HCT116 (cell line): Measurements from ENCODE around the gene MRPL18. TPM values are rescaled to one million over a fixed set of nuclear protein-coding genes. Genes with fewer than 3 reads are reported as not detected.

Experiments
- ATAC-seq: fragments of 200-7000 bp; cut with Tn5 transposase; 2 replicates; pipeline ENCODE4 v1.9.1; 2020; ENCODE audit warnings: mild to moderate bottlenecking, moderate library complexity
- BruUV-seq: library from RNA; stranded (reverse); fragments of 400-500 nt; replicated peaks from 2 replicates; lab custom pipeline; 2021; lab: Mats Ljungman, UMichigan
- CTCF ChIA-PET: fragments of 300-600 bp; sonication (Branson Sonifier 250); formaldehyde crosslinking; loops from one replicate; lab custom pipeline; 2021; ENCODE audit warnings: antibody characterized with exemption; lab: Charles Lee
- POLR2A ChIA-PET: fragments of 300-600, 350-600 bp; sonication (Branson Sonifier 250); formaldehyde crosslinking; loops from one replicate; lab custom pipeline; 2021; ENCODE audit warnings: antibody characterized with exemption; lab: Charles Lee
- RAD21 ChIA-PET, 2 experiments: fragments of 300-600 bp; sonication (Branson Sonifier 250); formaldehyde crosslinking; loops; one replicate each; lab custom pipeline; 2023; ENCODE audit warnings: low total read pairs in 2 of 2; ENCODE audit not compliant: uncharacterized antibody in 2 of 2, unreplicated experiment in 2 of 2, low non-redundant PET in 1 of 2; lab: Charles Lee
- DNase-seq: peaks from one replicate; pipeline ENCODE4 v3.0.0-alpha.2; 2010; ENCODE audit warnings: low read depth, low spot score
- H2AFZ ChIP-seq: fragments of 200-600 bp; shearing (Covaris generic), sonication (generic); 2 replicates; pipeline ENCODE4 v1.6.1; 2017; ENCODE audit warnings: low read depth, mixed run types, mixed read lengths, antibody characterized with exemption, low read length; ENCODE audit not compliant: poor library complexity, severe bottlenecking
- H3K27ac ChIP-seq: 2 replicates; pipeline ENCODE4 v1.5.1; 2012; ENCODE audit warnings: low read depth, low read length
- H3K27me3 ChIP-seq: fragments of 200-600 bp; sonication (generic); 2 replicates; pipeline ENCODE4 v1.6.1; 2016; ENCODE audit warnings: mixed run types, low read length, mixed read lengths; ENCODE audit not compliant: insufficient read depth
- H3K36me3 ChIP-seq, 2 experiments: fragments of 200-500 bp in 1 of 2; fragments of 200-600 bp in 1 of 2; sonication (Bioruptor generic) in 1 of 2; sonication (generic) in 1 of 2; 2 replicates each; pipeline versions ENCODE4 v1.5.1 to v1.6.1; 2014 to 2016; ENCODE audit warnings: low read length in 2 of 2, inconsistent platforms in 1 of 2, mixed read lengths in 1 of 2, mixed run types in 1 of 2; ENCODE audit not compliant: insufficient read depth in 2 of 2, control insufficient read depth in 1 of 2
- H3K4me1 ChIP-seq, 2 experiments: fragments of 200-600 bp in 1 of 2; sonication (generic) in 1 of 2; 2 replicates each; pipeline versions ENCODE4 v1.5.1 to v1.6.1; 2012 to 2017; ENCODE audit warnings: low read length in 2 of 2, inconsistent platforms in 1 of 2, mild to moderate bottlenecking in 1 of 2, mixed read lengths in 1 of 2, mixed run types in 1 of 2, moderate library complexity in 1 of 2; ENCODE audit not compliant: insufficient read depth in 2 of 2, control insufficient read depth in 1 of 2
- H3K4me2 ChIP-seq: fragments of 200-600 bp; sonication (generic); 2 replicates; pipeline ENCODE4 v1.6.1; 2017; ENCODE audit warnings: mixed run types, low read length, mixed read lengths
- H3K4me3 ChIP-seq, 2 experiments: fragments of 200-600 bp in 1 of 2; sonication (generic) in 1 of 2; replicated peaks in 1 of 2; 2 replicates each; pipeline ENCODE4 v1.5.1; 2011 to 2016; ENCODE audit warnings: low read length in 2 of 2, control low read depth in 1 of 2, low read depth in 1 of 2, mild to moderate bottlenecking in 1 of 2, mixed read lengths in 1 of 2, mixed run types in 1 of 2
- H3K79me2 ChIP-seq: fragments of 200-600 bp; sonication (generic); 2 replicates; pipeline ENCODE4 v1.6.1; 2017; ENCODE audit warnings: mild to moderate bottlenecking, mixed run types, low read length, moderate library complexity, mixed read lengths; ENCODE audit not compliant: insufficient read depth
- H3K9ac ChIP-seq: fragments of 200-600 bp; sonication (generic); 2 replicates; pipeline ENCODE4 v1.6.1; 2016; ENCODE audit warnings: low read length, mixed read lengths
- H3K9me2 ChIP-seq: fragments of 200-600 bp; sonication (generic), shearing (Covaris generic); 2 replicates; pipeline ENCODE4 v1.6.1; 2017; ENCODE audit warnings: mixed run types, mild to moderate bottlenecking, moderate library complexity; ENCODE audit not compliant: insufficient read depth
- H3K9me3 ChIP-seq, 2 experiments: fragments of 200-500 bp in 1 of 2; fragments of 200-600 bp in 1 of 2; sonication (Bioruptor generic) in 1 of 2; sonication (generic) in 1 of 2; 2 replicates each; pipeline ENCODE4 v1.6.1; 2014 to 2017; ENCODE audit warnings: low read length in 2 of 2, mixed read lengths in 2 of 2, inconsistent platforms in 1 of 2, low read depth in 1 of 2, mild to moderate bottlenecking in 1 of 2, mixed run types in 1 of 2, moderate library complexity in 1 of 2; ENCODE audit not compliant: control insufficient read depth in 1 of 2, insufficient read depth in 1 of 2
- H4K20me1 ChIP-seq: fragments of 200-600 bp; sonication (generic), shearing (Covaris generic); 2 replicates; pipeline ENCODE4 v1.6.1; 2017; ENCODE audit warnings: mixed run types, mild to moderate bottlenecking, moderate library complexity; ENCODE audit not compliant: insufficient read depth
- CEBPB ChIP-seq: IDR thresholded peaks from 2 replicates; pipeline ENCODE4 v1.6.1; 2012; ENCODE audit warnings: low read depth
- EZH2 ChIP-seq: fragments of 200-600 bp; sonication (generic); IDR thresholded peaks from 2 replicates; pipeline ENCODE4 v1.6.1; 2017; ENCODE audit warnings: antibody characterized with exemption, mixed run types
- EZH2phosphoT487 ChIP-seq: fragments of 200-600 bp; IDR thresholded peaks from 2 replicates; pipeline ENCODE4 v1.6.1; 2018; ENCODE audit warnings: antibody characterized with exemption, borderline replicate concordance
- FOSL1 ChIP-seq: IDR thresholded peaks from 2 replicates; pipeline ENCODE4 v1.6.1; 2012; ENCODE audit warnings: low read depth
- POLR2A ChIP-seq: IDR thresholded peaks from 2 replicates; pipeline ENCODE4 v1.7.0; 2011; ENCODE audit warnings: borderline replicate concordance; ENCODE audit not compliant: insufficient read depth, insufficient read length; ENCODE audit errors: extremely low read depth
- SIN3A ChIP-seq: IDR thresholded peaks from 2 replicates; pipeline ENCODE4 v1.6.1; 2012; ENCODE audit warnings: low read depth
- SP1 ChIP-seq: IDR thresholded peaks from 2 replicates; pipeline ENCODE4 v1.6.1; 2012; ENCODE audit warnings: low read depth
- TCF7L2 ChIP-seq: IDR thresholded peaks from 2 replicates; pipeline ENCODE4 v1.7.0; 2011; ENCODE audit warnings: borderline replicate concordance, inconsistent platforms; ENCODE audit not compliant: insufficient read depth, insufficient read length; ENCODE audit errors: extremely low read depth
- YY1 ChIP-seq: IDR thresholded peaks from 2 replicates; pipeline ENCODE4 v1.6.1; 2011; ENCODE audit warnings: low read length, low read depth, moderate library complexity, mild to moderate bottlenecking; ENCODE audit not compliant: insufficient replicate concordance; ENCODE audit errors: extremely low read depth
- ZFX ChIP-seq: fragments of 450-650 bp; IDR thresholded peaks from 2 replicates; pipeline ENCODE4 v1.6.1; 2017
- ZNF274 ChIP-seq: fragments of 200-500 bp; sonication (Bioruptor generic); IDR thresholded peaks from 2 replicates; pipeline ENCODE4 v1.6.1; 2014; ENCODE audit warnings: mild to moderate bottlenecking, low read depth, low read length, inconsistent platforms
- intact Hi-C: fragments of 100-400 bp; cut with micrococcal nuclease; formaldehyde crosslinking; loops from 2 replicates; pipeline ENCODE4 v1.10.0; 2022
- total RNA-seq: library from RNA; stranded (reverse); gene quantifications from one replicate; pipeline ENCODE4 v1.2.1, GENCODE V29; 2021; ENCODE audit not compliant: unreplicated experiment
- TF ChIP-seq, protein P1 (sequence below), 3 experiments: fragments of 200-600 bp in 1 of 3; sonication (generic) in 1 of 3; IDR thresholded peaks in 2 of 3; conservative IDR thresholded peaks in 1 of 3; 2 replicates each; pipeline ENCODE4 v1.5.1; 2012 to 2017; ENCODE audit warnings: low read depth in 2 of 3, low read length in 2 of 3, antibody characterized with exemption in 1 of 3, borderline replicate concordance in 1 of 3, control low read depth in 1 of 3, mild to moderate bottlenecking in 1 of 3, mixed read lengths in 1 of 3, mixed run types in 1 of 3, moderate library complexity in 1 of 3; ENCODE audit not compliant: insufficient read depth in 1 of 3
- TF ChIP-seq, protein P2 (sequence below): IDR thresholded peaks from 2 replicates; pipeline ENCODE4 v1.6.1; 2012
- TF ChIP-seq, protein P3 (sequence below): IDR thresholded peaks from 2 replicates; pipeline ENCODE4 v1.6.1; 2011; ENCODE audit warnings: mild to moderate bottlenecking, low read length, moderate library complexity; ENCODE audit not compliant: insufficient replicate concordance; ENCODE audit errors: extremely low read depth

Gene MRPL18
- total RNA-seq, 1 experiment from 2014 or later: 106 TPM

DNA sequence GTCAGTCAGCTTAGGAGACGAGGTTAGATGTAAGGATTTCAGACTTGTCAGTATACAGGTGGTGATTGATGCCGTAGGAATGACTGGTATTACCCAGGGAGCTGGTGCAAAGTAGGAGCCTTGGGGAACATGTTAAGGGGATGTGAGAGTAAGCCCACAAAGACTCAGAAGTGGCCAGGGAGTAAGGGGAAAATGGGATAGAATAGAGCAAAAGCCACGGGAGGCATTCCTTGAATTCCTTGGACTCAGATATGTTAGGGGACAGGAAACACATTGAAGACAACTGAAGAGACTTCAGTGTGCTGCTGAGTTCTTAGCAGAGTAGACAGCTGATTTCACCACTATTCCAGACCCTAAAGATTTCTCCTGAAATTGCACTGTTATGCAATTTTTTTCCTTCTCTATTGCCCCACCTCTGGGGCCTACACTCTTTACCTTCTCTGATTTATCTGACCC lies 29.6 kb upstream of the MRPL18 start:
- H3K27me3 ChIP-seq: no peaks in the 10 kb centered on the region
- peak overlapping the region; percentile 96 for H3K4me2 ChIP-seq
- H4K20me1 ChIP-seq: no peaks in the 10 kb centered on the region
- ATAC-seq (no peak), DNase-seq (no peak)
- ChIA-PET POLR2A (interaction anchor here (2.1 kb wide), 2 partner anchors 30 to 34 kb away, joined by 7 to 11 read pairs; partner anchors contain the start of genes MRPL18, TCP1 and WTAP), RAD21 (no interaction called here), CTCF (no interaction called here)
- peak overlapping the region; percentile 96; the same call in 1 of the 2 replicates for H3K27ac ChIP-seq
- 0 out of 2 replicates have a peak overlapping the region, but pooled peaks have one; percentile 13 for H3K9ac ChIP-seq
- TF ChIP-seq SIN3A: no peak
- TF ChIP-seq ZFX: no peak
- peaks cover 4 to 47% of the 10 kb centered on the region in 2 experiments; a peak in 3 of 4 replicates for H3K4me1 ChIP-seq
- intact Hi-C loops: no loop called here
- BruUV-seq: no TSS peak
- peaks cover 2 to 19% of the 10 kb centered on the region in 2 experiments; a peak in 3 of 4 replicates for H3K36me3 ChIP-seq
- H3K79me2 ChIP-seq: peaks cover 12% of the 10 kb centered on the region
- H3K4me3 ChIP-seq: no peak overlapping the region; a peak in 1 of 4 replicates
- no peaks in the 10 kb centered on the region for H3K9me2 ChIP-seq
- no peak overlapping the region for H2AFZ ChIP-seq
- H3K9me3 ChIP-seq: no peaks in the 10 kb centered on the region

DNA sequence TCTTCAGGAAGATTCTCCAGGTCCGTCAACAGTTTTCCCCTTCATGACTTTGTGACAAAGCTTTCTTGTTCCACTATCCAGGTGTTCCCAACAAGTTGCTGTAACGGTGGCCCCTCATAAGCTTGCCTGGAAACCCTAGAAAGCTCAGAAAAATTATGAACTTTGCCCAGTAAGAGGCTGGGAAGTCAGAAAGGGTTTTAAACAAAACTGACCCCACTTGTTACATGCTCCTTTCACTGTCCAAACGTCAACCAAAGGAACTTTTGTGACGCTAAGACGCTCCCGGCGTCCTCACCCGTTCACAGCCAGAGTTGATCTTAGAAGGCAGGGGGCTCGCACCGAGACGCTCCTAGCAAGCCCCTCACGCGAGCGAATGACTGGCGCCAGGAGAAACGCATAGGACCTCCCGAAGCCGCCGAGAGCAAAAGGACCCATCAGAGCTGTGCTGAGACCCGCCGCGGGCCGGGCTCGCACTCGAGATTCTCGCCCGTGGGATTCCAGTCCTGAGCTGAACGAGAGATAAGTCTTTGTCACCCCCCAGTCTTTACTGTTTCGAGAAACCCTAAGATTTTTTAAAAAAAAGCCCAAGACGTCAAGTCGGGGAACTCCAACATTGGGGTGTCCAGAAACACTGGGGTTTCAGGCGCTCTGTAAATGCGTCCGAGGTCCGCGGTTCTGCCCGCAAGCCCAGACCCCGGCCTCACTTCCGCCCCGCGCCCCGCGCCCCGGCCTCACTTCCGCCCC lies 29.0 kb upstream of the MRPL18 start:
- peaks cover 12% of the 10 kb centered on the region for H3K79me2 ChIP-seq
- intact Hi-C loops: no loop called here
- no peaks in the 10 kb centered on the region for H3K27me3 ChIP-seq
- no peak for ATAC-seq
- no peak overlapping the region for H2AFZ ChIP-seq
- POLR2A ChIA-PET: interaction anchor here (1.0 to 2.1 kb wide), 3 partner anchors 9 to 34 kb away, joined by 3 to 11 read pairs (median 7); partner anchors contain the start of genes MRPL18, TCP1 and WTAP
- peaks cover 4 to 47% of the 10 kb centered on the region in 2 experiments; a peak in 3 of 4 replicates for H3K4me1 ChIP-seq
- H4K20me1 ChIP-seq: no peaks in the 10 kb centered on the region
- RAD21 ChIA-PET: no interaction called here
- DNase-seq: no peak
- peaks cover 2 to 12% of the 10 kb centered on the region in 2 experiments; a peak in 2 of 4 replicates for H3K36me3 ChIP-seq
- no peaks in the 10 kb centered on the region for H3K9me2 ChIP-seq
- TSS peak; percentile 86 for BruUV-seq
- H3K9me3 ChIP-seq: no peaks in the 10 kb centered on the region
- CTCF ChIA-PET: no interaction called here
- H3K27ac ChIP-seq: peak overlapping the region; percentile 96
- H3K4me3 ChIP-seq: peak overlapping the region; percentile 34 to 69
- H3K4me2 ChIP-seq: peak overlapping the region; percentile 96
- H3K9ac ChIP-seq: peak overlapping the region; percentile 79
- TF ChIP-seq, protein P1, sequence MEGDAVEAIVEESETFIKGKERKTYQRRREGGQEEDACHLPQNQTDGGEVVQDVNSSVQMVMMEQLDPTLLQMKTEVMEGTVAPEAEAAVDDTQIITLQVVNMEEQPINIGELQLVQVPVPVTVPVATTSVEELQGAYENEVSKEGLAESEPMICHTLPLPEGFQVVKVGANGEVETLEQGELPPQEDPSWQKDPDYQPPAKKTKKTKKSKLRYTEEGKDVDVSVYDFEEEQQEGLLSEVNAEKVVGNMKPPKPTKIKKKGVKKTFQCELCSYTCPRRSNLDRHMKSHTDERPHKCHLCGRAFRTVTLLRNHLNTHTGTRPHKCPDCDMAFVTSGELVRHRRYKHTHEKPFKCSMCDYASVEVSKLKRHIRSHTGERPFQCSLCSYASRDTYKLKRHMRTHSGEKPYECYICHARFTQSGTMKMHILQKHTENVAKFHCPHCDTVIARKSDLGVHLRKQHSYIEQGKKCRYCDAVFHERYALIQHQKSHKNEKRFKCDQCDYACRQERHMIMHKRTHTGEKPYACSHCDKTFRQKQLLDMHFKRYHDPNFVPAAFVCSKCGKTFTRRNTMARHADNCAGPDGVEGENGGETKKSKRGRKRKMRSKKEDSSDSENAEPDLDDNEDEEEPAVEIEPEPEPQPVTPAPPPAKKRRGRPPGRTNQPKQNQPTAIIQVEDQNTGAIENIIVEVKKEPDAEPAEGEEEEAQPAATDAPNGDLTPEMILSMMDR (IDR thresholded peaks at IDR 0.05 in 2 of 3, conservative IDR thresholded peaks at IDR 0.05 in 1 of 3; ENCODE audit: borderline replicate concordance in 1 of 3, insufficient read depth in 1 of 3, low read depth in 2 of 3, low read length in 2 of 3): no peak
- TF ChIP-seq SP1 (no peak; the same call in 1 of the 2 replicates), TCF7L2 (no peak), FOSL1 (no peak), ZNF274 (no peak), POLR2A (no peak), YY1 (no peak), EZH2phosphoT487 (no peak), ZFX (no peak), CEBPB (no peak), EZH2 (no peak)
- TF ChIP-seq, protein P2, sequence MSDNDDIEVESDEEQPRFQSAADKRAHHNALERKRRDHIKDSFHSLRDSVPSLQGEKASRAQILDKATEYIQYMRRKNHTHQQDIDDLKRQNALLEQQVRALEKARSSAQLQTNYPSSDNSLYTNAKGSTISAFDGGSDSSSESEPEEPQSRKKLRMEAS: no peak
- TF ChIP-seq, protein P3, sequence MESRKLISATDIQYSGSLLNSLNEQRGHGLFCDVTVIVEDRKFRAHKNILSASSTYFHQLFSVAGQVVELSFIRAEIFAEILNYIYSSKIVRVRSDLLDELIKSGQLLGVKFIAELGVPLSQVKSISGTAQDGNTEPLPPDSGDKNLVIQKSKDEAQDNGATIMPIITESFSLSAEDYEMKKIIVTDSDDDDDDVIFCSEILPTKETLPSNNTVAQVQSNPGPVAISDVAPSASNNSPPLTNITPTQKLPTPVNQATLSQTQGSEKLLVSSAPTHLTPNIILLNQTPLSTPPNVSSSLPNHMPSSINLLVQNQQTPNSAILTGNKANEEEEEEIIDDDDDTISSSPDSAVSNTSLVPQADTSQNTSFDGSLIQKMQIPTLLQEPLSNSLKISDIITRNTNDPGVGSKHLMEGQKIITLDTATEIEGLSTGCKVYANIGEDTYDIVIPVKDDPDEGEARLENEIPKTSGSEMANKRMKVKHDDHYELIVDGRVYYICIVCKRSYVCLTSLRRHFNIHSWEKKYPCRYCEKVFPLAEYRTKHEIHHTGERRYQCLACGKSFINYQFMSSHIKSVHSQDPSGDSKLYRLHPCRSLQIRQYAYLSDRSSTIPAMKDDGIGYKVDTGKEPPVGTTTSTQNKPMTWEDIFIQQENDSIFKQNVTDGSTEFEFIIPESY: no peak
